Measurements from ENCODE around the gene GDPD2. TPM values are rescaled to one million over a fixed set of nuclear protein-coding genes. Genes with fewer than 3 reads are reported as not detected.
A peak's percentile ranks its signal among the peaks of the same experiment; 100 is the strongest.

The GDPD2 gene
- total and polyA plus RNA-seq, 2 of the 13 experiments (the other 11 are each of a cell fraction or from before 2014, with no cell fraction given): 0.04 to 0.08 TPM

DNA sequence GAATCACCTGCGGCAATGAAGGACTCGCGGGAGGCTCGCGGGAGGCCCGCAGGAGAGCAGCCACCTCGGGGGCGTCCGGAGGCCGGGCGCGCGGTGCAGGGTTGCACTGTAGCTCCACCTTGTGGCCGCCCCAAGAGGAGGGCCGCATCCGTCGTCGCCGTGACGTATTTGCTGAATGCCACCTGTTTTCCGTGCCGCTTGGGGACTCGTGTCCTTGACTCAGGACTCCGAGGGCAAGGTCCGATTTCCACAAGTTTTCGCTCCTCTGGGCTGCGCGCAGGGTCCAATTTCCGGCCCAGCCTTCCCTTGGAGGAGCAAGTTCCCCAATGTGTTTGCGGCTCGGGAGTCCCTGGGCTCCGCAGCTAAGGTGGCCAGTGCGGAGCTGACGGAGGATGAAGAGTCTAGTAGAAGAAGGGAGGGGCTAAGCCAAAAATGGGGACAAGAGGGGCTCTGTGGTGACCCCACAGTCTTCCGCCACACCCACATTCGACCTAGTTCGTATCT is 10.8 kb downstream of the GDPD2 start (continued):
- no peak for TF ChIP-seq ZNF605 (CRISPR knock-in tag; IDR thresholded peaks at IDR 0.05)
- TF ChIP-seq ZMYM2 (CRISPR knock-in tag; IDR thresholded peaks at IDR 0.05): peak; percentile 55; the same call in 1 of the 2 replicates
- TF ChIP-seq HDAC2 (CRISPR knock-in tag; IDR thresholded peaks at IDR 0.05): peak; percentile 44; the same call in 1 of the 2 replicates
- TF ChIP-seq TBX2 (CRISPR knock-in tag; IDR thresholded peaks at IDR 0.05; ENCODE audit: borderline replicate concordance): 0 out of 2 replicates have a peak, but pooled peaks have one; percentile 7
- peak; percentile 70 for TF ChIP-seq RAD21 (CRISPR knock-in tag; IDR thresholded peaks at IDR 0.05)
- TF ChIP-seq, protein P1, sequence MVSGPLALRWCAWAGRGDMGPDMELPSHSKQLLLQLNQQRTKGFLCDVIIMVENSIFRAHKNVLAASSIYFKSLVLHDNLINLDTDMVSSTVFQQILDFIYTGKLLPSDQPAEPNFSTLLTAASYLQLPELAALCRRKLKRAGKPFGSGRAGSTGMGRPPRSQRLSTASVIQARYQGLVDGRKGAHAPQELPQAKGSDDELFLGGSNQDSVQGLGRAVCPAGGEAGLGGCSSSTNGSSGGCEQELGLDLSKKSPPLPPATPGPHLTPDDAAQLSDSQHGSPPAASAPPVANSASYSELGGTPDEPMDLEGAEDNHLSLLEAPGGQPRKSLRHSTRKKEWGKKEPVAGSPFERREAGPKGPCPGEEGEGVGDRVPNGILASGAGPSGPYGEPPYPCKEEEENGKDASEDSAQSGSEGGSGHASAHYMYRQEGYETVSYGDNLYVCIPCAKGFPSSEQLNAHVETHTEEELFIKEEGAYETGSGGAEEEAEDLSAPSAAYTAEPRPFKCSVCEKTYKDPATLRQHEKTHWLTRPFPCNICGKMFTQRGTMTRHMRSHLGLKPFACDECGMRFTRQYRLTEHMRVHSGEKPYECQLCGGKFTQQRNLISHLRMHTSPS (CRISPR knock-in tag; IDR thresholded peaks at IDR 0.05; ENCODE audit: low read depth): no peak
- no peak for TF ChIP-seq ZNF615 (CRISPR knock-in tag; IDR thresholded peaks at IDR 0.05; ENCODE audit: borderline replicate concordance)
- TF ChIP-seq GFI1 (CRISPR knock-in tag; IDR thresholded peaks at IDR 0.05; ENCODE audit: borderline replicate concordance): peak; percentile 18; the same call in 1 of the 2 replicates
- TF ChIP-seq RNF2 (conservative IDR thresholded peaks at IDR 0.05; ENCODE audit: low read depth): no peak
- peak; percentile 64 for TF ChIP-seq ZBTB21 (CRISPR knock-in tag; IDR thresholded peaks at IDR 0.05)
- TF ChIP-seq ZNF451 (CRISPR knock-in tag; IDR thresholded peaks at IDR 0.05): no peak
- TF ChIP-seq PATZ1 (CRISPR knock-in tag; IDR thresholded peaks at IDR 0.05): 0 out of 2 replicates have a peak, but pooled peaks have one; percentile 16
- TF ChIP-seq FOXM1 (CRISPR knock-in tag; IDR thresholded peaks at IDR 0.05): no peak
- TF ChIP-seq MBNL3 (CRISPR knock-in tag; conservative IDR thresholded peaks at IDR 0.05): no peak
- no peak for TF ChIP-seq CREM (IDR thresholded peaks at IDR 0.05)
- no peak for TF ChIP-seq CREM (CRISPR knock-in tag; IDR thresholded peaks at IDR 0.05)
- TF ChIP-seq RXRB (CRISPR knock-in tag; IDR thresholded peaks at IDR 0.05; ENCODE audit: borderline replicate concordance): peak; percentile 41; the same call in 1 of the 2 replicates
- peak; percentile 66; the same call in 1 of the 2 replicates for TF ChIP-seq ATF2 (CRISPR knock-in tag; IDR thresholded peaks at IDR 0.05)
- no peak for TF ChIP-seq MBD4 (IDR thresholded peaks at IDR 0.05; ENCODE audit: borderline replicate concordance, low read length)
- 0 out of 2 replicates have a peak, but pooled peaks have one; percentile 35 for TF ChIP-seq SALL2 (CRISPR knock-in tag; IDR thresholded peaks at IDR 0.05)
- no peak for TF ChIP-seq ZNF552 (CRISPR knock-in tag; IDR thresholded peaks at IDR 0.05; ENCODE audit: borderline replicate concordance)
- peak; percentile 74 for TF ChIP-seq HDAC1 (CRISPR knock-in tag; IDR thresholded peaks at IDR 0.05)
- peak; percentile 43 for TF ChIP-seq SRSF1 (optimal IDR thresholded peaks at IDR 0.05; ENCODE audit: low read depth, low read length)
- TF ChIP-seq BRD4 (CRISPR knock-in tag; IDR thresholded peaks at IDR 0.05): no peak
- peak in 1 of 2 experiments; percentile 15; a peak in 1 of 4 replicates for TF ChIP-seq POLR2A (IDR thresholded peaks at IDR 0.05; ENCODE audit: insufficient read depth in 1 of 2, low read depth in 2 of 2, low read length in 2 of 2)
- TF ChIP-seq MAX (IDR thresholded peaks at IDR 0.05): peak; percentile 70
- peak; percentile 31; the same call in 1 of the 2 replicates for TF ChIP-seq FOXC1 (CRISPR knock-in tag; IDR thresholded peaks at IDR 0.05; ENCODE audit: borderline replicate concordance)

Measured in HepG2 (cell line).